Measurements from ENCODE around the gene LSM10.

The LSM10 gene

GRCh38 chr1:36397378-36398230, at the start of gene LSM10:
LSM10 (minus strand) TSS chr1:36397908; CDS start chr1:36394129, 3,779 bp downstream.
- peak; percentile 95 for FAIRE-seq

DNA sequence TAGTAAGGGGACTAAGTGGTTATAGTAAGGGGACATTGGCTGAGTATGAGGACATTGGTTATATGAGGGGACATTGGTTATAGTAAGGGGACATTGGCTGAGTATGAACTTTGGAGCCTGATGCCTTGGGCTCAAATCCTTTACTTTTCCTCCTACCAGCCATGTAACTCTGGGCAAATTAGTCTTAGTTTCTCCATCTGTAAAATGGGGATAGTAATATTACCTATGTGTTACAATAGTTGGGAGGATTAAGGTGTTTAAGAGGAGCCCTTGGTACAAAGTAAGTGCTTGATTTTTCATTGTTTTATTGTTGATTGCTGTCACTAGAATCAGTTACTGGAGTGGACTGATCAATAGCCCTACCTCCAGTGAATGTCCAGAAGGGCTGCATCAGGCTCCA, 49.7 kb upstream of the LSM10 start:
- no peak for FAIRE-seq
- no peak for DNase-seq (ENCODE audit: extremely low spot score, insufficient read length, low read depth)

More at GRCh38 chr1:36397378-36398230, at the start of gene LSM10:
- DNase-seq (ENCODE audit: extremely low spot score, insufficient read length, low read depth), result peak; percentile 89

- FAIRE-seq, result no peak
Measured at GRCh38 chr1:36446746-36447145, 49.0 kb upstream of the LSM10 start.

DNA sequence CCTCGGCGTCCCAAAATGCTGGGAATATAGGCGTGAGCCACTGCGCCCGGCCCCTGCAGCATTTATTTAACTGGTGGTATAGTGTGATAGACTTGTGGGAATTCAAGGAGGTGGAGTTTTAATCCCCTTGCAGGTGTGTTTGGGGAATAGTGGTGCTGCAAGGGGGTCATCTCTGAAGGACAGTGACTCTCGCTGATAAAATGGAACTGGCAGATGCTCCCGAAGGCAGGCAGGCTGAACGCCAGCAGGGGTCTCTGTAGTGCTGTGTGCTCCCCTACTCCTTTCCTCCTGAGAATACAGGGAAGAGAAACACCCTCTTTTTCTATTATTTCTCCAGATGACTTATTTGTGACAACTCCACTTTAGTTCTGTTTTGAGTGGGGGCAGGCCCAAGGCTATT, 48.6 kb upstream of the LSM10 start:
- no peak for FAIRE-seq
- DNase-seq (ENCODE audit: extremely low spot score, insufficient read length, low read depth), result no peak

More at GRCh38 chr1:36446746-36447145, 49.0 kb upstream of the LSM10 start:
- no peak for DNase-seq (ENCODE audit: extremely low spot score, insufficient read length, low read depth)

DNA sequence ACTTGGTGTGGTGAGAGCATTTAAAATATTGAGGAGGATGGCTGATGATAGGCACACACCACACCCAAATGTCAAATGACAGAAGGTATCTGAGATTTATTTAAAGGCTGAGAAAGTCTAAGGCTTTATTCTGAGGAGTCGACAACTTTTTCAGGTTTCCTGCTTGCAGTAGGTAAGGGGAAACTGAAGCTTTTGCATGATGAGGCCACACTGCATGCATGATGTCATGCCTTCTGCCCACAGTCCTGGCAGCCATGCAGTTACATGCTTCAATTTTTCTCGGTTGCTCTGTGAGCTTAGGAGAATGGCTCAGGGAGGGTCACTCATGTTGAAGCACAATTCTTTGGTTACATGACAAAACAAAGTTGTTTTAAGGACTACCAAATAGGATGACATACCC, 45.6 kb upstream of the LSM10 start:
- DNase-seq (ENCODE audit: extremely low spot score, insufficient read length, low read depth) (no peak), FAIRE-seq (no peak)

DNA sequence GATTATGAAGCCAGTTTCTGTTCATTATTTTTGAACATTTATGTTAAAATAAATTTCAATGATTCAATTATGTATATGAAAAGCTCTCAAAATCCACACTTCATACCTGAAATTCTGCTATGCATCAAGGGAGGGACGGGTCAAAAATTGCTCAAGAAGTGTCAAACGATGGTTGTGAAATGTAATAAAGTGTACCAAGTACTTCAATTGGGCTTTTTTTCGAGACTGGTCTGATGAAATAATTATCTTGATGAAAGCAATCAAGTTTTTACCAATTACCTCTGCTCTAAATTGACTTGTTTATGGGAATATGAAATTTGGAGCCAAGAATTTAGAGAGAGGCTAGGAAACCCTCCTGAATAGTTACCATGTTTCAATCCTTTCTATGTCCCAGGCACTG, 44.6 kb upstream of the LSM10 start:
- FAIRE-seq, result no peak
- DNase-seq (ENCODE audit: extremely low spot score, insufficient read length, low read depth), result no peak

DNA sequence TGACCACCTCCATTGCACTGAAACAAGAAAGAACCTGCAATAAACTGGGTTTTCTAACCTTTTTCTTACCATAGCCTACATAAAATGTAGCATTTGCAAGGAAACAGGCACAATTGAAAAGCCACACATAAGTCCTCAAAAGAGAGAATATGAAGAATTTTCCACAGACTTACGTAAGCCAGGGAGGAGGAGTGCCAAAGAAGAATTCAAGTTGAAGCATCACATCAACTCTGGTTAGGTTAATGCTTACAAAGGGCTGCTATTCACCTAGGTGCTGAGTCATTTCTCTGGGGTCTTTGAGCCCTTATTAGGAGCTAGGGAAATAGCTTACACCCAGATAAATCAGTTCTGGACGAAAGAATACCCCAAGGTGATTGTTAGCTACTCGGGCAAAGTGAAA, 42.9 kb upstream of the LSM10 start:
- FAIRE-seq, result no peak
- DNase-seq (ENCODE audit: extremely low spot score, insufficient read length, low read depth), result no peak

GRCh38 chr1:36440044-36440443, 42.3 kb upstream of the LSM10 start:
- FAIRE-seq, result no peak
- DNase-seq (ENCODE audit: extremely low spot score, insufficient read length, low read depth), result no peak

DNA sequence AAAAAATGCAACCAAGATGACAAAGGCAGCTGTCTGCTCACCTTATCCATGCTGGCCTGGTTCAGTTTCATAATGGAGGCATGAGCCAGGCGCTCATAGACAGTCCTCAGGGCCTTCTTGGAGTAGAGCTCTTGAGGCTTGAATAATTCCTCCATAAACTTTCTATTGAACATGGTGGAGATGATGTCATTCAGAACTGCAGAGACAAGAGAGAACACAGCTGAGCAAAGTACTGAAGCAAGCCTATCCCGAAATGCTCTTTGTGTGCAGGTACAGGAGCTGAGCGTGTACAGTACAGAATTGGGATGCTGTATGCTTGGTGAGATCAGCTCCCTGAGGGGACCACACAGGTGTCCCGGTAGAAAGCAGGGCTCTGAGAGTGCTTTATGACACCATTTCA, 41.0 kb upstream of the LSM10 start:
- no peak for FAIRE-seq
- DNase-seq (ENCODE audit: extremely low spot score, insufficient read length, low read depth), result no peak

DNA sequence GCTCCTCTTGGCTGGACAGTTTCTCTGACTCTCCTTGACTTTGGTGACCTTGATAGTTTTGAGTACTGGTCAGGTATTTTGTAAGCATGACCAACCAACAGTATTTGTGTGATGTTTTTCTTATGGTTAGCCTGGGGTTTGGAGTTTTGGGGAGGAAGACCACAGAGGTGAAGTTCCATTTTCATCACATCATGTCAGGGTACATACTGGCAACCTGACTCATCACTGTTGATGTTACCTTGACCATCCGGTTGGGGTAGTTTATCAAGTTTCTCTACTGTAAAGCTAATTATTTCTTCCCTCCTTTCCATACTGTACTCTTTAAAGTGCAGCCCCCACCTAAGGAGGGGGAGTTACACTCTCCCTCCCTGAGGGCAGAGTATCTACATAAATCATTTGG, 39.1 kb upstream of the LSM10 start:
- DNase-seq (ENCODE audit: extremely low spot score, insufficient read length, low read depth) (no peak), FAIRE-seq (no peak)

DNA sequence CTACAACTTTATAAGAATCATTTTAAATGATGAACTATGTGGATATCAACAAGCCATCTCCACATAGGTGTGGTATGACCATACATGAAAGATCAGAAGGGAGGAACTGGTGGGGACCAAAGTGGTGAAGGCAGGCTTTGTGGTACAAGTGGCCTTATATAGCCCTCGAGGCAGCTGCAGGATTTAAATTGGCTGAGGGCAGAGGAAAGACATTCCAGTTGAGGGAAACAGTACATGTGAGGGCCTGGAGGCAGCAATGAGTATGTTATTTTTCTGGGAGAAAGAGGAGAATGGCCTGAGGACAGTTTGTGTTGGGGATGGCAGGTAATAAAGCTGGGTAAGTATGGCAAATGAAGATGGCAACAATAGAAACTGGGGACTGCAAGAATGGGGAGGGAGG, 35.4 kb upstream of the LSM10 start:
- DNase-seq (ENCODE audit: extremely low spot score, insufficient read length, low read depth) (no peak), FAIRE-seq (no peak)

- DNase-seq (ENCODE audit: extremely low spot score, insufficient read length, low read depth) (no peak), FAIRE-seq (no peak)
Measured at GRCh38 chr1:36432616-36433015, 34.9 kb upstream of the LSM10 start.

DNA sequence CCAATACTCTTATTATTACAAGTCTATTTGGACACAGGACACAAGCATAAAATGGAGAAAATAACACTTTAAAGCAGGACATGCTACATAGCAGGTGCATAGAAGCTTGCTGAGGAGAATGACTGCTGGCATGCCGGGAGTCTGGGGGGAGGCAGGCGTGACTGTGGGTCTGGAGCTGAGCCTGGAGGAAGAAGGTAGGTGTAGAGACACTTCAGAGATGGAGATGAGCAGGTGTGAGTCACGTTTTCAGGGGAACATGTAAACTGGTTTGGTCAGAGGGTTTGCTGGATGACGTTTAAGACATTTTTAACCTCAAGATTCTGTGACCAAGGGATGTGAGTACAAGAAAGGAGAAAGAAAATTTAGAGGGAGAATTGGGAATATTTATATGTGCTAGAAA, 28.1 kb upstream of the LSM10 start:
- DNase-seq (ENCODE audit: extremely low spot score, insufficient read length, low read depth) (no peak), FAIRE-seq (no peak)

DNA sequence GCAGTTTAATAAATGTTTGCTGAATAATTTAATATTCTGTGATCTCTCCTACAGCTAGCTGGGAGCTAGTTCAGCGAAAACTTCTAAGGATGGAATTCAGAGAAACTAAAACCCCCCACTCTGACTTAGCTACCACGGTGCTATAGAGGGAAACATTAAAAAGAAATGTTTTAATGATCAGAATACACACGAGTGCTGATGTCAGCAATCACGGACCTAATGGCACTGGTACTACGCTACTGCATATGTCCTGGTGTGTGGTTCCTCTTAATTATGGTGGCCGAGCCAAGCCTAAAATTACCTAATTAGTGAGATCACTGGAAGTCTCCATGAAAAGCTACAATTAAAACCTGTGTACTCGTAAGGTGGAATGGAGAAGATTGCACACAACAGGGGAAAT, 23.9 kb upstream of the LSM10 start:
- FAIRE-seq (no peak), DNase-seq (ENCODE audit: extremely low spot score, insufficient read length, low read depth) (no peak)

- DNase-seq (ENCODE audit: extremely low spot score, insufficient read length, low read depth) (peak; percentile 66), FAIRE-seq (peak; percentile 98)
Measured at GRCh38 chr1:36420836-36421317, 23.2 kb upstream of the LSM10 start.

GRCh38 chr1:36420409-36420808, 22.7 kb upstream of the LSM10 start:
- DNase-seq (ENCODE audit: extremely low spot score, insufficient read length, low read depth) (no peak), FAIRE-seq (no peak)

DNA sequence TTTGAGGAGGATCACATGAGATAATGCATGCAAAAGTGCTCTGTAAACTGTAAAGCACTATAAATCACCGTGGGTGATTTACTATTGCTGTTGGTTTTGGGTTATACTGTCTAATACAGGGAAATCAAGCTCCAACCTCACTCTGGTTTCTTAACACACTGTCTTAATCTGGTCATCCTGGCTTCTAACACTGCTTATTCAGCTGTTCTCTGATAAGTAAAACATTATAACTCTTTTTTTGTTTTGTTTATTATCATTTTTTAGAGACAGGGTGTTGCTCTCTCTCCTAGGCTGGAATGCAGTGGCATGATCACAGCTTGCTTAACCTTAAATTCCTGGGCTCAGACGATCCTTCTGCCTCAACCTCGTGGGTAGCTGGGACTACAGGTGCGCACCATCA, 21.9 kb upstream of the LSM10 start:
- FAIRE-seq (no peak), DNase-seq (ENCODE audit: extremely low spot score, insufficient read length, low read depth) (no peak)

DNA sequence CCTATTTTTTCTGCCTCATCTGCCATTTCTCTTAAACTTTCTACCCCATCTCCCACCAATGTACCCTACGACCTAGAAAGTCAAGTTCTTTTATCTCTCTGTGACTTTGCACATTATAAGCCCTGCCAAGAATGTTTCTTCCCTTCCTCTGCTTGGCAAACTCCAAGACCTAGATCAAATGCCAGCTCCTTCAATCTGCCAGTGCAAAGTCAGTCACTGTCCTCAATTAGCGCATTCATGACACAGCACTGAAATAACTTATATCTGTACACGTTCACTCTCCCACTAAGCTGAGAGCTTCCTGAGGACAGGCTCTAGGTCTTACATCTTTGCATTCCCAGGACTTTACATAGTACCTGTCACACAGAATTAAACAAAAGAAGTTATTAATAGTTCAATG, 21.4 kb upstream of the LSM10 start:
- DNase-seq (ENCODE audit: extremely low spot score, insufficient read length, low read depth) (no peak), FAIRE-seq (no peak)

DNA sequence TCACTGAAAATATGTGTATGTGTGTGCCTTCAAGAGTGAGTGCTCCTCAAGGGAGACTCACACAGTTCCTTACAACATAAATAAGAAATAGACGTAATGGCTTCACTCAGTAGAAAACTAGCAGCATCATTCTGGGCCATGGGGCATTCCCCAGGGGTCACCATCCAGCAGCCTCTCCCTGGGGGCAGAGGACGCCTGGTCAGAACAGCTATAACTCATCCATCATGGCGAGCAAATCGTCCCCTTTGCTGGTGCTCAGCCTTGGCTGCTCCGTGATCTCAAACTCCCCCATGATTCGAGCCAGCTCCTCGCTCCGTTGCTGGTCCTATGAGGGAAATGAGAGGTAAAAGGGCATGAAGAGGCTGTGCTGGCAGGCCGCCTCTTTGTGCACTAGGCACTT, 20.2 kb upstream of the LSM10 start:
- no peak for DNase-seq (ENCODE audit: extremely low spot score, insufficient read length, low read depth)
- FAIRE-seq, result no peak

GRCh38 chr1:36415661-36416326, 18.1 kb upstream of the LSM10 start:
- FAIRE-seq (no peak), DNase-seq (ENCODE audit: extremely low spot score, insufficient read length, low read depth) (no peak)

- FAIRE-seq, result no peak
Measured at GRCh38 chr1:36414384-36414783, 16.7 kb upstream of the LSM10 start.

More at GRCh38 chr1:36414384-36414783, 16.7 kb upstream of the LSM10 start:
- no peak for DNase-seq (ENCODE audit: extremely low spot score, insufficient read length, low read depth)
